HCT116 (cell line): Measurements from ENCODE around the gene SIDT1.

Source experiments
- CEBPB ChIP-seq: IDR thresholded peaks from 2 replicates; pipeline ENCODE4 v1.6.1; 2012; ENCODE audit warnings: low read depth
- CTCF ChIP-seq, 3 experiments: fragments of 200-600 bp in 1 of 3; sonication (generic) in 1 of 3; IDR thresholded peaks in 2 of 3; conservative IDR thresholded peaks in 1 of 3; 2 replicates each; pipeline ENCODE4 v1.5.1; 2012 to 2017; ENCODE audit warnings: low read depth in 2 of 3, low read length in 2 of 3, antibody characterized with exemption in 1 of 3, borderline replicate concordance in 1 of 3, control low read depth in 1 of 3, mild to moderate bottlenecking in 1 of 3, mixed read lengths in 1 of 3, mixed run types in 1 of 3, moderate library complexity in 1 of 3; ENCODE audit not compliant: insufficient read depth in 1 of 3
- EGR1 ChIP-seq: IDR thresholded peaks from 2 replicates; pipeline ENCODE4 v1.6.1; 2012; ENCODE audit warnings: low read depth
- ELF1 ChIP-seq: IDR thresholded peaks from 2 replicates; pipeline ENCODE4 v1.6.1; 2012; ENCODE audit warnings: low read depth, borderline replicate concordance
- EZH2 ChIP-seq: fragments of 200-600 bp; sonication (generic); IDR thresholded peaks from 2 replicates; pipeline ENCODE4 v1.6.1; 2017; ENCODE audit warnings: antibody characterized with exemption, mixed run types
- POLR2A ChIP-seq: IDR thresholded peaks from 2 replicates; pipeline ENCODE4 v1.7.0; 2011; ENCODE audit warnings: borderline replicate concordance; ENCODE audit not compliant: insufficient read depth, insufficient read length; ENCODE audit errors: extremely low read depth
- POLR2AphosphoS5 ChIP-seq: IDR thresholded peaks from 2 replicates; pipeline ENCODE4 v1.6.1; 2011; ENCODE audit warnings: mild to moderate bottlenecking, low read depth, low read length, moderate library complexity
- RAD21 ChIP-seq: IDR thresholded peaks from 2 replicates; pipeline ENCODE4 v1.6.1; 2012; ENCODE audit warnings: low read depth, mild to moderate bottlenecking
- SIN3A ChIP-seq: IDR thresholded peaks from 2 replicates; pipeline ENCODE4 v1.6.1; 2012; ENCODE audit warnings: low read depth
- SP1 ChIP-seq: IDR thresholded peaks from 2 replicates; pipeline ENCODE4 v1.6.1; 2012; ENCODE audit warnings: low read depth
- ZNF274 ChIP-seq: fragments of 200-500 bp; sonication (Bioruptor generic); IDR thresholded peaks from 2 replicates; pipeline ENCODE4 v1.6.1; 2014; ENCODE audit warnings: mild to moderate bottlenecking, low read depth, low read length, inconsistent platforms
- TF ChIP-seq, protein P1 (sequence below): IDR thresholded peaks from 2 replicates; pipeline ENCODE4 v1.6.1; 2012; ENCODE audit warnings: low read depth

- TF ChIP-seq CTCF (IDR thresholded peaks at IDR 0.05 in 2 of 3, conservative IDR thresholded peaks at IDR 0.05 in 1 of 3; ENCODE audit: borderline replicate concordance in 1 of 3, insufficient read depth in 1 of 3, low read depth in 2 of 3, low read length in 2 of 3) (no peak), RAD21 (no peak), POLR2AphosphoS5 (no peak), ELF1 (no peak), SP1 (no peak), POLR2A (no peak), EZH2 (no peak), SIN3A (no peak), ZNF274 (no peak), EGR1 (no peak), CEBPB (no peak)
- TF ChIP-seq, protein P1, sequence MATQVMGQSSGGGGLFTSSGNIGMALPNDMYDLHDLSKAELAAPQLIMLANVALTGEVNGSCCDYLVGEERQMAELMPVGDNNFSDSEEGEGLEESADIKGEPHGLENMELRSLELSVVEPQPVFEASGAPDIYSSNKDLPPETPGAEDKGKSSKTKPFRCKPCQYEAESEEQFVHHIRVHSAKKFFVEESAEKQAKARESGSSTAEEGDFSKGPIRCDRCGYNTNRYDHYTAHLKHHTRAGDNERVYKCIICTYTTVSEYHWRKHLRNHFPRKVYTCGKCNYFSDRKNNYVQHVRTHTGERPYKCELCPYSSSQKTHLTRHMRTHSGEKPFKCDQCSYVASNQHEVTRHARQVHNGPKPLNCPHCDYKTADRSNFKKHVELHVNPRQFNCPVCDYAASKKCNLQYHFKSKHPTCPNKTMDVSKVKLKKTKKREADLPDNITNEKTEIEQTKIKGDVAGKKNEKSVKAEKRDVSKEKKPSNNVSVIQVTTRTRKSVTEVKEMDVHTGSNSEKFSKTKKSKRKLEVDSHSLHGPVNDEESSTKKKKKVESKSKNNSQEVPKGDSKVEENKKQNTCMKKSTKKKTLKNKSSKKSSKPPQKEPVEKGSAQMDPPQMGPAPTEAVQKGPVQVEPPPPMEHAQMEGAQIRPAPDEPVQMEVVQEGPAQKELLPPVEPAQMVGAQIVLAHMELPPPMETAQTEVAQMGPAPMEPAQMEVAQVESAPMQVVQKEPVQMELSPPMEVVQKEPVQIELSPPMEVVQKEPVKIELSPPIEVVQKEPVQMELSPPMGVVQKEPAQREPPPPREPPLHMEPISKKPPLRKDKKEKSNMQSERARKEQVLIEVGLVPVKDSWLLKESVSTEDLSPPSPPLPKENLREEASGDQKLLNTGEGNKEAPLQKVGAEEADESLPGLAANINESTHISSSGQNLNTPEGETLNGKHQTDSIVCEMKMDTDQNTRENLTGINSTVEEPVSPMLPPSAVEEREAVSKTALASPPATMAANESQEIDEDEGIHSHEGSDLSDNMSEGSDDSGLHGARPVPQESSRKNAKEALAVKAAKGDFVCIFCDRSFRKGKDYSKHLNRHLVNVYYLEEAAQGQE: no peak
Measured at GRCh38 chr3:113585720-113586119, 53.4 kb downstream of the SIDT1 start.
